Breast epithelium (tissue), 4 donors: ENCODE results near the gene DISP3. TPM values are rescaled to one million over a fixed set of nuclear protein-coding genes. Genes with fewer than 3 reads are reported as not detected.

ENCODE experiments used
- DNase-seq, 2 donors: peaks; one replicate each; pipeline ENCODE4 v3.0.0-alpha.2; 2019; ENCODE audit warnings: low spot score in 2 of 2
- H3K27ac ChIP-seq, 2 donors: fragments of 200-600 bp; sonication (generic) in 1 of 2; one replicate each; pipeline ENCODE4 v1.5.1; 2016 to 2019; ENCODE audit warnings: mild to moderate bottlenecking in 1 of 2
- H3K27me3 ChIP-seq, 2 donors: fragments of 200-600 bp; sonication (generic) in 1 of 2; one replicate each; pipeline versions ENCODE4 v1.5.1 to v1.6.0; 2017 to 2019; ENCODE audit warnings: control low read depth in 1 of 2, mild to moderate bottlenecking in 1 of 2
- H3K36me3 ChIP-seq: fragments of 200-600 bp; one replicate; pipeline ENCODE4 v1.5.1; 2019
- H3K4me1 ChIP-seq, 2 donors: fragments of 200-600 bp; sonication (generic); one replicate each; pipeline ENCODE4 v1.5.1; 2016 to 2019; ENCODE audit warnings: control low read depth in 1 of 2
- H3K4me3 ChIP-seq, 3 donors: fragments of 200-600 bp; sonication (generic); 1 replicate in 2 of 3; 2 replicates in 1 of 3; pipeline ENCODE4 v1.5.1; 2016 to 2019; ENCODE audit warnings: mild to moderate bottlenecking in 3 of 3, moderate library complexity in 2 of 3
- H3K9me3 ChIP-seq, 2 donors: fragments of 200-600 bp; sonication (generic) in 1 of 2; one replicate each; pipeline ENCODE4 v1.5.1; 2016 to 2019; ENCODE audit warnings: control low read depth in 1 of 2
- POLR2A ChIP-seq: fragments of 450-650 bp; IDR thresholded peaks from one replicate; pipeline ENCODE4 v1.6.1; 2016; ENCODE audit warnings: antibody characterized with exemption, mild to moderate bottlenecking, moderate library complexity
- POLR2AphosphoS5 ChIP-seq, 3 donors: sonication (generic); formaldehyde crosslinking; IDR thresholded peaks; one replicate each; pipeline ENCODE4 v1.6.1; 2017; ENCODE audit warnings: antibody characterized with exemption in 3 of 3
- intact Hi-C: fragments of 100-400 bp; cut with DNase I; formaldehyde crosslinking; loops from one replicate; pipeline ENCODE4 v1.15.1; 2023; ENCODE audit warnings: low total_unique reads
- total RNA-seq, 3 donors: library from RNA; depleted of rRNA; stranded (reverse); fragments of >200 nt; gene quantifications; one replicate each; pipeline ENCODE4 v1.1.0, GENCODE V29; 2016
- TF ChIP-seq, protein P1 (sequence below), 3 donors: fragments of 450-650 bp; IDR thresholded peaks; one replicate each; pipeline ENCODE4 v1.5.1; 2016 to 2017; ENCODE audit warnings: antibody characterized with exemption in 3 of 3, mild to moderate bottlenecking in 3 of 3, moderate library complexity in 3 of 3

Gene DISP3
- total RNA-seq, 3 donors from 2014 or later, result 0.88 TPM; not detected in 2

DNA sequence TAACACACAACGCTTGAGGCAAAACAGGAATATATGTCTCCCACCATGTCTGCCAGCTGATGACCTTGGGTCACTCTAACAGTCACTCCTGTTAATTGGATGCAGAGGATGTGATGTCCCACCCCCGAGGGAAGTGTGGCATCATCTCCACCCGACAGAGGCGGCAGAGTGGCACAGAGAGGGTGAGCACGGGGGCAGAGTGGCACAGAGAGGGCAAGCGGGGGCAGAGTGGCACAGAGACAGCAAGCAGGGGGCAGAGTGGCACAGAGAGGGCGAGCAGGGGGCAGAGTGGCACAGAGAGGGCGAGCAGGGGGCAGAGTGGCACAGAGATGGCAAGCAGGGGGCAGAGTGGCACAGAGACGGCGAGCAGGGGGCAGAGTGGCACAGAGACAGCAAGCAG, 44.3 kb downstream of the DISP3 start:
- Histone ChIP-seq H3K4me1 (no peaks in the 10 kb centered on the region), H3K27ac (no peak overlapping the region), H3K4me3 (no peak overlapping the region), H3K36me3 (no peaks in the 10 kb centered on the region), H3K9me3 (no peaks in the 10 kb centered on the region), H3K27me3 (no peaks in the 10 kb centered on the region)
- TF ChIP-seq, protein P1, sequence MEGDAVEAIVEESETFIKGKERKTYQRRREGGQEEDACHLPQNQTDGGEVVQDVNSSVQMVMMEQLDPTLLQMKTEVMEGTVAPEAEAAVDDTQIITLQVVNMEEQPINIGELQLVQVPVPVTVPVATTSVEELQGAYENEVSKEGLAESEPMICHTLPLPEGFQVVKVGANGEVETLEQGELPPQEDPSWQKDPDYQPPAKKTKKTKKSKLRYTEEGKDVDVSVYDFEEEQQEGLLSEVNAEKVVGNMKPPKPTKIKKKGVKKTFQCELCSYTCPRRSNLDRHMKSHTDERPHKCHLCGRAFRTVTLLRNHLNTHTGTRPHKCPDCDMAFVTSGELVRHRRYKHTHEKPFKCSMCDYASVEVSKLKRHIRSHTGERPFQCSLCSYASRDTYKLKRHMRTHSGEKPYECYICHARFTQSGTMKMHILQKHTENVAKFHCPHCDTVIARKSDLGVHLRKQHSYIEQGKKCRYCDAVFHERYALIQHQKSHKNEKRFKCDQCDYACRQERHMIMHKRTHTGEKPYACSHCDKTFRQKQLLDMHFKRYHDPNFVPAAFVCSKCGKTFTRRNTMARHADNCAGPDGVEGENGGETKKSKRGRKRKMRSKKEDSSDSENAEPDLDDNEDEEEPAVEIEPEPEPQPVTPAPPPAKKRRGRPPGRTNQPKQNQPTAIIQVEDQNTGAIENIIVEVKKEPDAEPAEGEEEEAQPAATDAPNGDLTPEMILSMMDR (IDR thresholded peaks at IDR 0.05), result no peak
- TF ChIP-seq POLR2A (no peak), POLR2AphosphoS5 (IDR thresholded peaks at IDR 0.05) (no peak)
- intact Hi-C loops, result no loop called here
- peak in 1 of 2 donors; percentile 10 for DNase-seq

DNA sequence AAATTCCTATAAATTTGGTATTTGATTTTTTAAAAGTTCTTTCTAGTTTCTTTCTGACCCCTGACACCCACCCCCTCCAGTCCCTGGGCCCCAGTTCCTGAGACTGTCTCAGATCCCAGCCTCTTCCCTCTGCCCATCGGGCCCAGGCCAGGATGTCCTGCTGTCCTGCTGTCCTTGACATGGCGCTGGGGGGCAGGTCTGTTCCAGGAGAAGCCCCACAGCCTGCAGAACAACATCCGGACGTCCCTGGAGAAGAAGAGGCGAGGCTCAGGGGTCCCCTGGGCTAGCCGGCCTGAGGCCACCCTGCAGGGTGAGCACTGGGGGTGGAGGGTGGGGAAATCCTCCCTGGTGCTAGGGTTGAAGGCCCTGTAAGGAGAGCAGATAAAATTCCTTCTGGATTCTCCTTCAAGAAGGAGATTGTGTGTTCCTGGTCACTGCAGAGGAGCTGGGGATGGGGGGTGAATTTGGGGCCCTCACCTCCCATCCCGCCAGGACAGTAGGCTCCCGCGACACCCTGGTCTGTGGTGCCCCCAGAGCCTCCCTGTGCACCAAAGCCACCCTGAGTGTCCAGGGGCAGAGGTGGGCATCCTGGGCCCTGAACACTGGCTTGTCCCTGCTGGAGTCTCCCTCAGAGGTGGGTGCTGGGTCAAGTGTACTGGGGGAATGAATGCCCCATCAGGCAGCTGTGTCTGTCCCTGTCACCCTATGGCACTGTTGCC, 45.0 kb downstream of the DISP3 start:
- Histone ChIP-seq H3K27me3 (no peaks in the 10 kb centered on the region), H3K27ac (no peak overlapping the region), H3K4me1 (no peaks in the 10 kb centered on the region), H3K36me3 (no peaks in the 10 kb centered on the region), H3K4me3 (no peak overlapping the region), H3K9me3 (no peaks in the 10 kb centered on the region)
- TF ChIP-seq POLR2A (no peak), POLR2AphosphoS5 (IDR thresholded peaks at IDR 0.05) (no peak)
- TF ChIP-seq, protein P1 (IDR thresholded peaks at IDR 0.05), result no peak
- intact Hi-C loops, result no loop called here
- peak in 1 of 2 donors; percentile 39 for DNase-seq

DNA sequence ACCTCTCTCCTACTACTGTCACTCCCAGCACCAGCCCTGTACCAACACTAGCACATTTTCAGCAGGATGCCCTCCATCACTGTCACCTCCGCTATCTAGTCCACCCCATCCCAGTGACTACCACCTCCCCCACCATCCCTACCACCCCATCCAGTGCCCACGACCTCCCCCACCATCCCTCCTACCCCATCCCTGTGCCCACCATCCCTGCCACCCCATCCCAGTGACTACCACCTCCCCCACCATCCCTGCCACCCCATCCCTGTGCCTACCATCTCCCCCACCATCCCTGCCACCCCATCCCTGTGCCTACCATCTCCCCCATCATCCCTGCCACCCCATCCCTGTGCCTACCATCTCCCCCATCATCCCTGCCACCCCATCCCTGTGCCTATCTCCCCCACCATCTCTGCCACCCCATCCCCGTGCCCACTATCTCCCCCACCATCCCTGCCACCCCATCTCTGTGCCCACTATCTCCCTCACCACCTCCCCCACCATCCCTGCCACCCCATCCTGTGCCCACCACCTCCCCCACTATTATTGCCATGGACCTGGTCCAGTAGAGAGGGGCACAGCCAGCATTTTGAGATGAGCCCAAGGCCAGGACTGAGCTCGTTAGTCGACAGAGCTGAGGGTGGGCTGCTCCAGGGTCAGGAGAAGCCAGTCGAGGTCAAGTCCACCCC, 45.7 kb downstream of the DISP3 start:
- intact Hi-C loops, result no loop called here
- Histone ChIP-seq H3K27ac (no peak overlapping the region), H3K4me3 (no peak overlapping the region), H3K27me3 (no peaks in the 10 kb centered on the region), H3K36me3 (no peaks in the 10 kb centered on the region), H3K9me3 (no peaks in the 10 kb centered on the region), H3K4me1 (no peaks in the 10 kb centered on the region)
- no peak for TF ChIP-seq POLR2AphosphoS5 (IDR thresholded peaks at IDR 0.05)
- TF ChIP-seq POLR2A, result no peak
- TF ChIP-seq, protein P1 (IDR thresholded peaks at IDR 0.05), result no peak
- peak in 1 of 2 donors; percentile 43 for DNase-seq

DNA sequence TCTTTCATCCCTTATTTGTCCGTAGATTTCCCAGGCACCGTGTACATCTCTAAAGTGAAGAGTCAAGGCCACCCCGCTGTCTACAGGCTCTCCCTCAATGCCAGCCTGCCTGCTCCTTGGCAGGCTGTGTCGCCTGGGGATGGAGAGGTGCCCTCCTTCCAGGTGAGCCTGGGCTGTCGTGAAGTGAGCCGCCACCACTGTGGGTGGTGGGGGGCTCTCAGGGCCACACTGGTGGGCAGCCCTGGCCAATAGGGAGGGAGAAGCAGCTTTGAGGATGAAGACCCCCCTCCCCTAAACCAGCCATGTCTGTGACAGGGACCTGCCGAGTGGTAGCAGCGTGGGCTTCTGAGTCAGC, 46.2 kb downstream of the DISP3 start:
- intact Hi-C loops, result no loop called here
- TF ChIP-seq, protein P1 (IDR thresholded peaks at IDR 0.05), result no peak
- no peak for TF ChIP-seq POLR2A
- no peak for TF ChIP-seq POLR2AphosphoS5 (IDR thresholded peaks at IDR 0.05)
- Histone ChIP-seq H3K4me1 (no peaks in the 10 kb centered on the region), H3K27ac (no peak overlapping the region), H3K27me3 (no peaks in the 10 kb centered on the region), H3K36me3 (no peaks in the 10 kb centered on the region), H3K4me3 (no peak overlapping the region), H3K9me3 (no peaks in the 10 kb centered on the region)
- DNase-seq, result no peak

DNA sequence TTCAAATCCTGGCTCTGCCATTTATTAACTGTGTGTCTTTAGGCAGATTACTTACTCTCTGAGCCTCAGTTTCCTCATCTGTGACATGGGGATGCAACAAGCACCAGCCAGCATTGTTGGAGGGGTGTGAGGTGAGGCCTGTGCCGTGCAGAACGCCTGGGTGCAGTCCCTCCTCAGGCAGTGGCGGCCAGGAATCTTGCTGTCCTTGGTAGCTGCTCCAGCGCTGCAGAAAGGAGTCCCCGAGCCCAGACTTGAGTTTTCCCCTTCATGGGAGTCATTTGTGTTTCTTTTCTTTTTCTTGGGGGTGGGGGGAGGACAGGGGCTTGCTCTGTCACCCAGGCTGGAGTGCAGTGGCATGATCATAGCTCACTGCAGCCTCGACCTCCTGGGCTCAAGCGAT, 46.6 kb downstream of the DISP3 start:
- TF ChIP-seq POLR2AphosphoS5 (IDR thresholded peaks at IDR 0.05), result no peak
- no peaks in the 10 kb centered on the region for H3K36me3 ChIP-seq
- intact Hi-C loops, result no loop called here
- H3K9me3 ChIP-seq, result no peaks in the 10 kb centered on the region
- peak in 1 of 2 donors; percentile 27 for DNase-seq
- H3K4me1 ChIP-seq, result no peaks in the 10 kb centered on the region
- no peak overlapping the region for H3K27ac ChIP-seq
- H3K27me3 ChIP-seq, result no peaks in the 10 kb centered on the region
- H3K4me3 ChIP-seq, result no peak overlapping the region
